ENCODE data around the gene OR10C1. TPM values are rescaled to one million over a fixed set of nuclear protein-coding genes. Genes with fewer than 3 reads are reported as not detected.

OR10C1 gene
- total and polyA plus RNA-seq, 3 donors from 2014 or later = 0.31 TPM; not detected in 2

Other genes with a start within 250 kb of the OR10C1 start
- gene OR14J1, start 137.6 kb upstream of the OR10C1 start, total RNA-seq = under 1 TPM; 0.08 to 0.19 TPM
- gene OR14J1, start 137.6 kb upstream of the OR10C1 start, polyA plus RNA-seq (ENCODE audit: insufficient read depth, low read depth, low replicate concordance) = not detected
- gene OR5V1, start 70.4 kb upstream of the OR10C1 start, total RNA-seq = 1 to 10 TPM in 1 of 2 donors, not detected in 1; 1.4 TPM
- gene OR5V1, start 70.4 kb upstream of the OR10C1 start, polyA plus RNA-seq (ENCODE audit: insufficient read depth, low read depth, low replicate concordance) = 0.53 TPM
- gene OR12D3, start 64.0 kb upstream of the OR10C1 start, total RNA-seq = under 1 TPM; 0.16 to 0.19 TPM
- not detected for gene OR12D3, start 64.0 kb upstream of the OR10C1 start, polyA plus RNA-seq (ENCODE audit: insufficient read depth, low read depth, low replicate concordance)
- under 1 TPM; 0.24 to 0.56 TPM for gene OR12D2, start 43.7 kb upstream of the OR10C1 start, total RNA-seq
- gene OR12D2, start 43.7 kb upstream of the OR10C1 start, polyA plus RNA-seq (ENCODE audit: insufficient read depth, low read depth, low replicate concordance) = not detected
- gene OR12D1, start 24.4 kb upstream of the OR10C1 start, total RNA-seq = not detected
- gene OR12D1, start 24.4 kb upstream of the OR10C1 start, polyA plus RNA-seq (ENCODE audit: insufficient read depth, low read depth, low replicate concordance) = not detected
- gene OR11A1, start 17.8 kb downstream of the OR10C1 start, total RNA-seq = under 1 TPM; 0.19 to 0.71 TPM
- 0.13 TPM for gene OR11A1, start 17.8 kb downstream of the OR10C1 start, polyA plus RNA-seq (ENCODE audit: insufficient read depth, low read depth, low replicate concordance)
- 10 to 100 TPM in 1 of 2 donors, 1 to 10 TPM in 1; 7.5 to 16.9 TPM for gene OR2H1, start 17.8 kb downstream of the OR10C1 start, total RNA-seq
- gene OR2H1, start 17.8 kb downstream of the OR10C1 start, polyA plus RNA-seq (ENCODE audit: insufficient read depth, low read depth, low replicate concordance) = 18.8 TPM
- gene MAS1L, start 48.6 kb downstream of the OR10C1 start, total RNA-seq = not detected
- not detected for gene MAS1L, start 48.6 kb downstream of the OR10C1 start, polyA plus RNA-seq (ENCODE audit: insufficient read depth, low read depth, low replicate concordance)
- gene UBD, start 120.4 kb downstream of the OR10C1 start, total RNA-seq = under 1 TPM in 1 of 2 donors, not detected in 1; 0.25 TPM
- 8.0 TPM for gene UBD, start 120.4 kb downstream of the OR10C1 start, polyA plus RNA-seq (ENCODE audit: insufficient read depth, low read depth, low replicate concordance)
- gene OR2H2, start 145.8 kb downstream of the OR10C1 start, total RNA-seq = under 1 TPM; 0.25 to 0.63 TPM
- 3.7 TPM for gene OR2H2, start 145.8 kb downstream of the OR10C1 start, polyA plus RNA-seq (ENCODE audit: insufficient read depth, low read depth, low replicate concordance)
- gene GABBR1, start 193.9 kb downstream of the OR10C1 start, total RNA-seq = 10 to 100 TPM; 26.2 to 29.9 TPM
- 16.8 TPM for gene GABBR1, start 193.9 kb downstream of the OR10C1 start, polyA plus RNA-seq (ENCODE audit: insufficient read depth, low read depth, low replicate concordance)
- under 1 TPM in 1 of 2 donors, not detected in 1; 0.19 TPM for gene MOG, start 217.8 kb downstream of the OR10C1 start, total RNA-seq
- gene MOG, start 217.8 kb downstream of the OR10C1 start, polyA plus RNA-seq (ENCODE audit: insufficient read depth, low read depth, low replicate concordance) = 0.36 TPM
- 1 to 10 TPM; 1.4 to 1.6 TPM for gene ZFP57, start 241.8 kb downstream of the OR10C1 start, total RNA-seq
- 0.91 TPM for gene ZFP57, start 241.8 kb downstream of the OR10C1 start, polyA plus RNA-seq (ENCODE audit: insufficient read depth, low read depth, low replicate concordance)

Data from testis (tissue), 3 donors.